GM23248 (cell line): ENCODE data around the gene NFE2L3.

Experiments used
- EZH2 ChIP-seq: fragments of 200-600 bp; sonication (generic); IDR thresholded peaks from 2 replicates; pipeline ENCODE4 v1.6.1; 2018; ENCODE audit warnings: antibody characterized with exemption, mild to moderate bottlenecking; ENCODE audit not compliant: insufficient read depth, poor library complexity, severe bottlenecking
- EZH2phosphoT487 ChIP-seq: fragments of 200-600 bp; sonication (generic); IDR thresholded peaks from 2 replicates; pipeline ENCODE4 v1.6.1; 2018; ENCODE audit warnings: antibody characterized with exemption, moderate library complexity, mild to moderate bottlenecking, low read depth; ENCODE audit not compliant: insufficient read depth

DNA sequence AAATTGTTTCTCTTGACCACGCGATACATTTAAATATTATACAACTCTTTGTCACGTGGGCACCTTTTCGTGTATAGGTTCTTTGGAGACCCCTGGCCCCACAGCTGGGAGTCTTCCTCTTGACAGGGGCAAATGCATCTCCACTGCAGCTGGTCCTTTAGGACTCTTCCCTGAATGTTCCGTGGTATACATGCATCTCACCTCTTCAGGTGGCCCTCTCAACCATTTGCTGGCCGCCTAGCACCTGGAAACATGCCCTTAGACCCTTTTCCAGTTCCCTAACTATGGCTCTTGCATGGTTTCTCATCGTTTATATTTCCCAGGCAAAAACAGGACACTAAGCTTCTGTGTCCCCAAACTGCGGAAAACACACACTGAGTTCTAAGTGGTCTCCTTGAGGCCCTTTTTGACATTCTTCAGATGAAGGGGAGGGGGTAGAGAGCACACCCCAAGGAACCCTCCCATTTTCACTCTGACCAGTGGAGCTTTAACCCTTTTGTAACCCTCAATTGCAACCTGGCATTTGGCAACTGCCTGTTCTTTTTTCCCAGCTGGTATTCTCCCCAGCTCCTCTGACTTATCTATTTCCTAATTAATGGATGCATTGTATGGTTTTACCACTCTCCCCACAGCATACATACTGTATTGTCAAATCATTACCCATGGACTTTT is 28.0 kb downstream of the NFE2L3 start:
- TF ChIP-seq EZH2phosphoT487 (no peak), EZH2 (no peak)
